Activated T-cell treated with anti-CD3 and anti-CD28 coated beads for 48 hours (primary cell): ENCODE measurements around the gene GUCY1A2.
A peak's percentile ranks its signal among the peaks of the same experiment; 100 is the strongest.
"Not testable (repeated sequence)": the region's sequence is repeated elsewhere in the genome, so short reads cannot be mapped to it uniquely, and the experiment has no call there.

Source experiments
- DNase-seq: peaks from one replicate; pipeline ENCODE4 v3.0.0-alpha.2; 2020; ENCODE audit warnings: low read depth

Gene GUCY1A2, protein sequence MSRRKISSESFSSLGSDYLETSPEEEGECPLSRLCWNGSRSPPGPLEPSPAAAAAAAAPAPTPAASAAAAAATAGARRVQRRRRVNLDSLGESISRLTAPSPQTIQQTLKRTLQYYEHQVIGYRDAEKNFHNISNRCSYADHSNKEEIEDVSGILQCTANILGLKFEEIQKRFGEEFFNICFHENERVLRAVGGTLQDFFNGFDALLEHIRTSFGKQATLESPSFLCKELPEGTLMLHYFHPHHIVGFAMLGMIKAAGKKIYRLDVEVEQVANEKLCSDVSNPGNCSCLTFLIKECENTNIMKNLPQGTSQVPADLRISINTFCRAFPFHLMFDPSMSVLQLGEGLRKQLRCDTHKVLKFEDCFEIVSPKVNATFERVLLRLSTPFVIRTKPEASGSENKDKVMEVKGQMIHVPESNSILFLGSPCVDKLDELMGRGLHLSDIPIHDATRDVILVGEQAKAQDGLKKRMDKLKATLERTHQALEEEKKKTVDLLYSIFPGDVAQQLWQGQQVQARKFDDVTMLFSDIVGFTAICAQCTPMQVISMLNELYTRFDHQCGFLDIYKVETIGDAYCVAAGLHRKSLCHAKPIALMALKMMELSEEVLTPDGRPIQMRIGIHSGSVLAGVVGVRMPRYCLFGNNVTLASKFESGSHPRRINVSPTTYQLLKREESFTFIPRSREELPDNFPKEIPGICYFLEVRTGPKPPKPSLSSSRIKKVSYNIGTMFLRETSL

DNA sequence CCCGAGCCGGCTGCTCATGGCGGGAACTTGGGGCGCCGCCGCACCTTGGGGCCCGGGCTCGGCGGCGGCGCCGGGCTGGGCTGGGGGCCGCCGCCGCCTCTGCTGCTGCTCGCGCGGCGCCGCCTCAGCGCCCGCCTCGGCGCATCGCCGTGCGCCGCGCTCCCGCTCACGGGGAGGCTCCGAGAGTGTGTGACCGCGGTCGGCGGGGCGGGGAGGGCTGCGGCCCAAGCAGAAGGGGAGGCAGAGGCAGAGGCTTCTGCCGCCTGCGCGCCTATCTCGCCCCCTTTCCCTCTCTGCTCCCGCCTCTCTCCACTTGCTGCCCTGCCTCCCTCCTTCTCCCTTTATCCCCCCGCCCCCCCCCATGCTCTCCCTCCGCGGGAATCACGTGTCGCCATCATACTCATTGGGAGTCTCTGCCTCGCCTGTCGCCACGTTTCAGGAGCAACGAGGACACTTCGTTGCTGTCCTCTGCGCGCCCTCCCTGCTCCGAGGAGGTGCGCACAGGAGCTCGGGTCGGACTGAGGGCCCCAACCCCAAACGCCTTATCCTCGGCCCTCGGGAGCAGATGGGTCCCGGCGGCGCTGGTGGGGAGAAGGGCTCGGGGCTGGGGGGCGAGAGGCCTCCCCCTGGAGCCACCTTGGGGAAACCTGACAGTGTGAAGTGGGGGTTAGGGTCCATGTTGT lies at the start of gene GUCY1A2:
TSS of gene GUCY1A2 (minus strand) at position 258 of the 683 bp plus-strand sequence. CDS start 421 bp downstream, outside the sequence.
- no peak for DNase-seq

DNA sequence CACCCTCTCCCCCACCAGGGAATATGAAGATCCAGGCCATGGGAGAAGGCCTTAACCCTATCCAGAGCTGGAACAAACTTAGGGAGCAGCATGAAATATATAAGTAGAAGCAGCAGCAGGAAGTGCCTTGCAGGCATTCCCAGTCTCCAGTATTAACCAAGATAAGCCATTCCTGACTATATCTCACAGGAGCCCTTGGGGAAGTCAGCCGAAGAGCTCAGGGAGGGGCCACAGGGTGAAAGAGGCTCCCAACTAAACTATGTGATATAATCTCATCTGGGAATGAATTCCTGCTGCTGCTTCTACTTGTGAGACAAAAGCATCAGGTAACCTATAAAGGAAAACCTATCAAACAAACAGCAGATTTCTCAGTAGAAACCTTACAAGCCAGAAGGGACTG lies 36.1 kb upstream of the GUCY1A2 start:
- no peak for DNase-seq

DNA sequence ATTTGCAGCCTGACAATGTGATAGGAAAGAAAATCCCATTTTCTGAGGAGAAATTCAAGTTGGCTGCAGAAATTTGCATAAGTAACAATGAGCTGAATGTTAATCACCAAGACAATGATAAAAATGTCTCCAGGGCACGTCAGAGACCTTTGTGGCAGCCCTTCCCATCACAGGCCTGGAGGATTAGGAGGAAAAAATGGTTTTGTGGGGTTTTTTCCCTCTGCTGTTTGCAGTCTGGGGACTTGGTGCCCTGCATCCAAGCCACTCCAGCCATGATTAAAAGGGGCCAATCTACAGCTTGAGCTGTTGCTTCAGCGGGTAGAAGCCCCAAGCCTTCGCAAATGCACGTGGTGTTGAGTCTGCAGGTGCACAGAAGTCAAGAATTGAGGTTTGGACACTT lies 33.1 kb upstream of the GUCY1A2 start:
- DNase-seq = not testable (repeated sequence)

GRCh38 chr11:107050899-107051298 lies 32.6 kb upstream of the GUCY1A2 start:
- DNase-seq = not testable (repeated sequence)

DNA sequence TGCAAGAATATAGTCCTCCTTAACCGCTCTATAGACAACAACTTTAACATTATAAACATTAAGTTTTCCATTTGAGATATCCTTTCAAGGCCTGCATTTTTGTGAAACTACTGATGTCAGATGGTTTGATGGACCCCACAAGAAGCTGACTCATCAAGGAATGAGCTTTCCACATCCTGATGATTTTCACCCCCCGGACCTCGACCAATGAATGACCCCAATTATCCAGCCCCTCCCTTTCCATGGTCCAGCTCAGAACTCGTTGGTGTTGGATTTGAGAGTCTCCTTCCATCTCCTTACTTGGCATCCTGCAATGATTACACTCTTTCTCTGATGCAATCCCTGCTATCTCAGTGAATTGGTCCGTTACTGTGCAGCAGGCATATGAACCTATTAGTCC lies 31.8 kb upstream of the GUCY1A2 start:
- DNase-seq = no peak

DNA sequence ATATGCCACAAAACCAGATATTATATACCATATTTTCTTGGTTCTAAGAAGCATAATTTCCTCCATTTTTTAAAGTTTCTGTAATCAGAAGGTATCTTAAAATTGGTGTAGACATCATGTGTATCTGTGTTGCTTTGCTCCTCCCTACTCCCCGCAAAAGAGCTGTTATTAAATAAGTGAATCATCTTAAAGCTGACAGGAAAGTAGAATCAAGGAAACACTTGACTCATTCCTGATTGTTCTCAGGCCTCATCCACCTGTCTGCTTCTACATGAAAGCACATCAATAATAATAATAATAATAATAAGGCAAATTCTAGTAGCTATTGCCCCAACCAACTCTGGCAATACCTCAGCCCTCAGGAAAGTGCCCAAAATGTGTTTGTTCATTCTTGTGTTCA lies 26.2 kb upstream of the GUCY1A2 start:
- no peak for DNase-seq

DNA sequence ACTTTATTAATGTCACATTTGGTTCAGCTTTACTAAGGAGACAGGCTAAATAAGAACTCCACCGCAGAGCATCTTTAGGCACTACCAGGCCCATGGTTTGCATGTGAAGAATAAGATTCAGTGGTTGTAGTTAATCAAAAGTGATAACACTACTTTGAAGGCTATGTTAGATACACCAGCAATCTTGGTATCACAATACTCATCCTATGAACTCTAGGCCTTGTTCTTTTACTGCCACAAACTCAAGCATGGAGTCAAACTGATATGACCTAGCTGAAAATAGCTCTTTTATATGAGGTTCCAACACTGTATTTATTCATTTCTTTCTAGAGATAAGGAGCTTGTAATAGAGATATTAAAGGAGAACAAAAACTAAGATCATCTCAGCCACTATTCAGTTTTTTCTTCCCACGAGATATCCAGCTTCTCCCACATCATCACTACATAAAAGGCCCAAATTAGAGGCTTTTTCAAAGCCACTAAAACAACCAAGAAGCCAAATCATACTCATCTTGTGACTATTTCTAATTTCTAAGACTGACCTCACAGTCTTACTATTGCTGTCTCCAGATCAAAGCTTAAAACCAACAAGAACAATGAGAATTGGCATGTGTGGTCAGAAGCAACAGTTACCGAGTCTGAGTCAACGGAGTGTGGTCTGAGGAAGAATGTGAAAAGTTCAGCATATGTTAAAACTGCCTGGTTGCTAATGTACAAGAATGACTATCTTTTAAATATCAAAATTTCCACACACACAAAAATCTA lies 25.1 kb upstream of the GUCY1A2 start:
- no peak for DNase-seq

GRCh38 chr11:107042748-107043147 lies 24.5 kb upstream of the GUCY1A2 start:
- DNase-seq = no peak

DNA sequence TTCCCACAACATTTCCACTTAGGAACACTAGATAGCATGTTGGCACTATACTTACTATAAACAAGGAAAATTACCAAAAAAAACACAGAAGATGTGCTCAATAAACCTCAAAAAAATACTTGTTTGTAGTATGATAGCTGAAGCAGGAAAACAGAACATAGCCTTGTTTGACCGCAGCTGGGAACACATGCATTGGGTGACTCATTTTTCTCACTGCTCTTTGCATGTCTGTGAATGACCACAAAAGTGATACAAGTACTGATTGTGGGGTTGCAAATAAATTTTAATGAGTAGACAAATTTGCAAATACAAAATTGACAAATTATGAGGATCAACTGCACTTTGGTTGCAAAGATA lies 22.8 kb upstream of the GUCY1A2 start:
- no peak for DNase-seq

DNA sequence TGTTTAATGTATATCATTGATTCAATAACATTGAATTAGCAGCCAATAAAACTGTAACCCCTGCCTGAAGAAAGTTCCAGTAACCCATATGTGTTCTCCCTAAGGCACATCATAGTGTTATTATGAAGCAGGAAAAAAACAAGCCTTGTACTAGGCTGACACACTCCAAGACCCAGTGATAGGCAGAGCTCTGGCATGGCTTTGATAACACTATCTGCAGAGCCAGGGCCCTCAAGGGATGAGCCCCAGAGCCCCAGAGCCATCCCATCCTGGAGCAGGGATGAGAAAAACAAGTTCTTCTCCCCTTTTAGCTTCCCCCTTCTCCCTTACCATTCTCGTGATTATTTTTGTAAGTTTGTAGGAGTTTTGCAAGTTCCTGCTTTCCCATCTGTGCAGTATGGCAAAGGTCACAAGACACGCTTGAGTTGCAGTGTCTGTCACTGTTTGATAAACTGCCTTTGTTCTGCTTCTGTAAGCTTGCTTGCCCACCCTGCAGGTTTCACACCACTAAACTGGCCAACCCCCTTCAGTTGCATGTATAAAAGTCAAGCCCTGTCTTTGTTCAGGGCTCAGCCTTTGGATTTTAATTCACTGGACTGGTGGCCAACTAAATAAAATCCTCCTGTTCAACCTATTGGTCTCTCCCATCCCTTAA lies 22.3 kb upstream of the GUCY1A2 start:
- no peak for DNase-seq

DNA sequence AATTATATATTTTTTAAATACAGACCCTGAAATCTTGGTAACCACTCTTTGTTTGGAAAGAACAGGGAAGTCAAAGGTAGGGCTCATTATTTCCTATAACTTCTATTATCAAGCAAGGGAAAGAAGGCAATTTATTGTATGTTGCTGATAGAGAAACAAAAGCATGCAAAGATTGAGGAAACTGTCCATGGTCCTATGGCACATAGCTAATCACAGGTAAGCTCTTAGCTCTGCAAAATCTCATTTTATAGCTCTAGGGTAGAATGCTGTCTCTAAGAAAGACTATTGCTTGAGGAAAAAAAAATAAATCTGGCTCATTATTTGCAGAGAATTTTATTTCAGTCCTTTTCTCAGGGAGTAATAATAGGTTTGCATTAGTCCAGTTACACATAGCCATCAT lies 7.4 kb upstream of the GUCY1A2 start:
- no peak for DNase-seq

GRCh38 chr11:107020594-107020993 lies 2.3 kb upstream of the GUCY1A2 start:
- no peak for DNase-seq

DNA sequence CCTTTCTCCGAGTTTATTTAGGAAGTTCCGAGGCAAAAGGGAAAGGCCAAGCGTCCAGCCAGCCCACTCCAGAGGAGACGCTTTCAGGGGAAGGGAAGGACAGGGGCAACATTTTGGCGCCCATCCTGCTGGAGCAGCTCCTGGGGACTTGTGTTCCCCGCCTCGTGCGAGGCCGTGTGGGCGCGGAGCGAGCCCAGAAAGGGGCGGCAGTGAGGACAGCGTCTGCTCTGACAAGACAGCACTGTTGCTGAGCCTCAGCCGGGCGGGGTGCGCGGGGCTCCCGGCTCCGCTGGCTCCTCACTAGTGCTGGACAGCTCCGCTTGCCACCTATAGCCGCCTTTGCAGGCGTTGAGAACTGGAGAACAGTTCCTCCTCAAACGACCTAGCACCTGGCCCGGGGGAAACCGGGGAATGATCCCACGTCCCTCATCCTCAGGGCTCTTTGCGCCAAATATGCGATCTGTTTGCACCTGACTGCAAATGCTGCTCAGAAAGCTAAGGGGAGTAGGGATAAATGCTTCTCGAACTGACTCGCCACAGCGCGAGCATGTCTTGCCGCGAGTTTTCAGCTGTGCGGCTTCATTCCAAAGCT lies 722 bp upstream of the GUCY1A2 start:
- no peak for DNase-seq

DNA sequence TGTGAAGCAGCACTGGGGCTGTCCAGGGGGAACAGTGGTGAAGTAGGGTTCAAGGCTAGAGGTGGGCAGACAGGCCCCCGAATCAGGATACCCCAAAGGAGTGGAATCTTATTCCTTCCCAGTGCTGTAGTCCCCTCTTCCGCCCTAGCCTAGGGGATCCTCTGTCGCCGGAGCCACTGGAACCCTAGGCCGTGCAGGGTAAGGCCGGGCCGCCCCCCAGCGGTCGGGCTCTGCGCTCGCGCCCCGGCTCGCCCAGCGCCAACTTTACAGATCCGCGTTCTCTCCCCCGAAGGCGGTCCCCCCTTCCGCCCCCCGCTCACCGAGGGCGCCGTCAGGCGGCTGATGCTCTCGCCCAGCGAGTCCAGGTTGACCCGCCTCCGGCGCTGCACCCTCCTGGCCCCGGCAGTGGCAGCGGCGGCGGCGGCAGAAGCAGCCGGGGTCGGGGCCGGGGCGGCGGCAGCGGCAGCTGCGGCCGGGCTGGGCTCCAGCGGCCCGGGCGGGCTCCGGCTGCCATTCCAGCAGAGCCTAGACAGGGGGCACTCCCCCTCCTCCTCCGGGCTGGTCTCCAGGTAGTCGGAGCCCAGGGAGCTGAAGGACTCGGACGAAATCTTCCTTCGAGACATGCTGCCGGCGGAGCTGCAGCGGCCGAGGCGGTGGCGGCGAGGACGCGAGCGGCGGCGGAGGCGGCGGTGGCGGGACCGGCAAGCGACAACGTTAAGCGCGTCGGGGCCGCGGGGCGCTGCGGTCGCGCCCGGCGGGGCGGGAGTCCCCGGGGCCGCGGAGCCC lies 650 bp downstream of the GUCY1A2 start:
- peak; percentile 25 for DNase-seq

- DNase-seq = no peak
These were observed 1.2 kb downstream of the GUCY1A2 start for GRCh38 chr11:107017104-107017432.

GRCh38 chr11:107014871-107015270 lies 3.4 kb downstream of the GUCY1A2 start:
- no peak for DNase-seq

DNA sequence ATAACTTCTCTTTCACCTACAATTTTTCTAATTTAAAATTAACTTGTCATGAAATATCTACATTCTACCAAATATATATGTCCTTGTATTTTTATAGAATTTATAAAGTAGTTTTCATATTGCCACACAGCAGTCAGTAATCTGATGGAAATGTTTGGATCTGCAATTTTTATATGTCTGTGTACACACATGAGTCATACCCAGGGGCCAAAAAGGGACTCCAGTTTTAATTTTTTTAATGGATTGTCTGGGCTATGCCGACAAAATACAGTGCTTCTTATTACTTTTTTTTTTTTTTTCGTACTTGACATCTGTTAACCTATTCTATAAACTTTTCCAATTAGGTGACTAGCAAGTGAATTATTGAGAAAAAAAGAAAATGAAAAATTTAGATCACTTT lies 6.3 kb downstream of the GUCY1A2 start:
- DNase-seq = no peak

DNA sequence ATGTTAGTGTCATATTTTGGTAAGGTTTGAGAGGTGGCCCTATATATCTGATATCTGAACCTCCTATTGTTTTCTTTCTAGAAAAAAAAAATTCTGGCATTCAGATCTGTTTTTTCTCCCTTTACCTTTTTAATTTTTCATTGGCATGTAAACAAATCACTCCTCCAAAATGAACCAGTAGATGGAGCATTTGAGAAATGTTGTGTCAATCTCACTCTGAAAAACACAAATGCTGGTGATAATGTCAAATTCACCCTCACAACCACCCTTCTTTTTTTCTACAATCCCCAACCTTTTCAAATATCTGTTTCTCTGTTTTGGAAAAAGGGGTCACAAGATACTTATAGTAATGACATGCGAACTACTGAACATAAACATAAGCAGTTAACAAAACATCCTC lies 9.1 kb downstream of the GUCY1A2 start:
- DNase-seq = no peak

GRCh38 chr11:107006076-107006833 lies 12.0 kb downstream of the GUCY1A2 start:
- no peak for DNase-seq

- DNase-seq = no peak
These were observed 19.1 kb downstream of the GUCY1A2 start for GRCh38 chr11:106999196-106999595.
